Stimulated activated CD8-positive, alpha-beta memory T cell treated with anti-CD3 and anti-CD28 coated beads, Interleukin-4, amount 100 ng/mL, for 1 hour (primary cell): ENCODE data around the gene ARHGAP35.
"Not testable (repeated sequence)": the region's sequence is repeated elsewhere in the genome, so short reads cannot be mapped to it uniquely, and the experiment has no call there.

ENCODE experiments used
- DNase-seq, 2 donors: peaks; one replicate each; pipeline ENCODE4 v3.0.0-alpha.2; 2020; ENCODE audit warnings: low read depth in 2 of 2, low spot score in 1 of 2

The ARHGAP35 gene

DNA sequence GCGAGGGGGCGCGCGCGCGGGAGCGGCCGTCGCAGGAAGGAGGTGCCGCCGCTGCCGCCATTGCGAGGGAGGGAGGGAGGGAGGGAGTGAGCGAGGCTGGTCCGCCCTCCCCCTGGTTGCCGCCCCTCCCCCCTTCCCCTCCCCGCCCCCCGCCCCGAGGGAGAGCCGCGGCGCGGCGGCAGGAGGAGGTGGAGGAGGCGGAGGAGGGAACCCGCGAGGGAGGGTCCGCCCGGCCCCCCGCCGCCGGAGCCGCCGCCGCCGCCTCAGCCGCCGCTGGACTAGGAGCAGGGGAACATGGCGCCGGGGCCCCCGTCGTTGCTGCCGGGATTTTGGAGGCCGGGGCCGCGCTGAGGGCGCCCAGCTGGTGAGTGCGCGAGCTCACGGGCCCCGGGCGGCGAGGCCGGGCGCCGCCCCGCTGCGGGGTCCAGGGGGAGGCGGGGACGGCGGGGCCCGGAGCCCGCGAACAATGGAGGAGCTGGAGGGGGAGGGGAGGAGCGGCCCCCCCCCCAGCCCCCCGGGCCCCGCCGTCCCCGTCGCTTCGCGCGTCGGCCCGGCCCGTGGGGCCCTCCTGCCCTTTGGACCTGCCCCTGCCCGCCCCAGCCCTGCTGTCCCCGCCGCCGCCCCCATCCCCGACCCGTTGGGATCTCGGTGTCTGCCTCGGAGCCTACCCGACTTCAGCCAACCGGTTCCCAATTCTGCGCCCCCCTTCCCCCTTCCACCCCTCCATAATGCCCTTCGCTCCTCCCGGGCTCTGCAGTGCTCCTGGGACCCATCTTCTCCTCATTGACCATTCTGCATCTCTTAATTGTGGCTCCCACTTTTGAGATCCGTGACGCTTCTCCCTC, at the start of gene ARHGAP35:
Gene ARHGAP35, plus strand, starts transcription at position 152 of the 845 bp plus-strand sequence. CDS start 57,679 bp downstream, outside the sequence.
- DNase-seq = no peak

DNA sequence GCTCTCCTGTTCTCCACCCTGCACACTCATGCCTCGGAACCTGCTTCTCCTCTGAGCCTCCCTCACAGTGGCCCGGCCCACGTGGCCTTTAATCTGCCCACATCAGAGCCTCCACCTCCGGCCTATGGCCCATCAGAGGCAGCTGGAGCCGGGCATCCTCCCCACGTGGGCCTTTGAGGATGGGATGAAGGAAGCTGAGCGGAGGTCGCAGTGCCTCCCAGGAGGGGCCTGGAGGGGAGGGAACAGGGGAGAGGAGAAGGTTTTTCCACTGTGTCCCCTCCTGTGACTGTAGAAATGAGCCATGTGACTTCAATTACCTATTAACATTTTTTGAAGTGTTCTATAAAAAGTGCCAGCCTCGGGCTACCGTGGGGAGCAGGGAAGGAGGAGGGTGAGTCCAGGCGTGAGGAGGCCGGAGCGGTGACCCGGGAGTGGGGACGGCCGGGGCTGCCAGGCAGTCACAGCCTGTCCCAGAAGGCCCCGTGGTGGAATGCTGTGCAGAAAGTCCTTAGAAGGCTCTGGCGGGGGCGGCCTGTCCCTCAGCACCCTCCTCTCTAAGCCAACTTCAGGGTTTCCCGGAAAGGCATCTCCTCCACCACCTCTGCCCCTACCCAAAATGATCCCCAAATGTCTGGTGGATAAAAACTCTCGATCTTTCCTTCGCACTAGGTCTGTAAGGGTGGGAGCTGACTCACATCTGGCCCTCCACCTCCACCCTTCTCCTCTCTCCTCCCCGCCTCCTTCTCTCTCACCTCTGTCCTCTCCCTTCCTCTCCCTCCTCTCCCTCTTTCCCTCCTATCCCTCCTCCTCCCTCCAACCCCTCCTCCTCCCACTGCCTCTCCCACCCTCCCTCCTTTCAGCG, 47.6 kb upstream of the ARHGAP35 start:
- no peak for DNase-seq

DNA sequence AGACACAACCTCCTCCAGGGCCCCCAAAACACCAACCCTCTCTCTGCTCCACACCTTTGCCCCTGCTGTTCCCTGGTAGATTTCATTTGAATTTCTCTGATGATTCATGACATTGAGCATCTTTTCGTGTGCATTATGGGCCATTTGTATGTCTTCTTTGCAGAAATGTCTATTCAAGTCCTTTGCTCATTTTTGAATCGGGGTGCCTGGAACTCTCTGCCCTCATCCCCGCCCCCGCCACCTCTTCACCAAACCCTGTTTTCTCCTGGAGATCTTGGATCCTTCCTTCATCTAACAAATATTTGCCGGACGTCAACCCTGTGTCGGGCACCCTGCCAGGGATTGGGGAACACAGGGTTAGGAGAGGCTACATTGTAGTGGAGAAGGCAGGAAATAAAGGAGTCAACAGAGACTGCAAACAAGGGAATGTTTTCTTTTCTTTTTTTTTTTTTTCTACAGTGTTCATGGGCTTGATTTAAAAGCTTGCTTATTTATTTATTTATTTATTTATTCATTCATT, 46.9 kb upstream of the ARHGAP35 start:
- no peak for DNase-seq

DNA sequence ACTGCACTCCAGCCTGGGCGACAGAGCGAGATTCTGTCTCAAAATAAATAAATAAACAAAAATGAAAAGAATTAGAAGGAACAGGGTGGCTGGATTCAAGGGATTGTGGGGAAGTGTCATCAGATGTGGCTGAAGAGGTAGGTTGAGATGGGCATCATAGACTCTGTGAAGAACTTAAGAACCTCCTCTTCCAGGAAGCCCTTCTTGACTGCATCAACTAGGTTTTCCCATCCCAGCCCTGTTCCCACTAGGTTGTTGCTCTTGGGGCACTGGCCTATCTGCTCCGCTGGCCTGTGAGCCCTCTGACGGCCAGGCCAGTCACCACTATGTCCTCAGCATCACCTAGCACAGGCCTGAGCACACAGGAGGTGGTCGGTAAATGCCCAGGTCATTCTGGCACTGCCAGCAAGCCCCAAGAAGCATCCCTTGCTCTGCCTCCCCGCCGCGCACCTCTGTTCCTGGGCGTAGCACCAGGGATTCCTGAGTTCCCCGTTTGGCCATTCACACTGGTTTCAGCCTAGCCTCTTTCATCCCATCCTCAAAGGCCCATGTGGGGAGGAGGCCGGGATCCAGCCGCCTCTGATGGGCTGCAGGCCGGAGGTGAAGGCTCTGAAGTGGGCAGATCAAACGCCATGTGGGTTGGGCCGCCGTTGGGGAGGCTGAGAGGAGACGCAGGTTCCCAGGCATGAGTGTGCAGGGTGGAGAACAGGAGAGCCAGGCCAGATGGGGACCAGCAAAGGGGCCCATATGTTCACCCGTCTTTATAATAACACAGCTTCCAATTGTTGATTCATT, 44.8 kb upstream of the ARHGAP35 start:
- no peak for DNase-seq

DNA sequence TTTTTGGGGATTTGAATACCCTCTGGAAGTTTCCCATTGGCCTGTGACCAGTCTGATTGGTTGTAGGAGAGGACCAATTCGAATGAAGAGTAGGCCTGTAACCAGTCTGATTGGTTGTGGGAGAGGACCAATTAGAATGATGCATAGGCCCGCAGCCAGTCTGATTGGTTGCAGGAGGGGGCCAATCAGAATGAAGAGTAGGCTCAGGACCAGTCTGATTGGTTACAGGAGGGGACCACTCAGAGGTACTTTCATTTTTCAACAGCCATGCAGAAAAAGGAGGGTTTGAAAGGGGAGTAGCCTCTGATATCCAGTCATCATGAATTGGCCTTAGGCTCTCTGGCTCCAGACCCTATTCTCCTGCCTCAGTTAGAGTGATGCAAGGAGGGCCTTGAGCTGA, 42.0 kb upstream of the ARHGAP35 start:
- DNase-seq = no peak

DNA sequence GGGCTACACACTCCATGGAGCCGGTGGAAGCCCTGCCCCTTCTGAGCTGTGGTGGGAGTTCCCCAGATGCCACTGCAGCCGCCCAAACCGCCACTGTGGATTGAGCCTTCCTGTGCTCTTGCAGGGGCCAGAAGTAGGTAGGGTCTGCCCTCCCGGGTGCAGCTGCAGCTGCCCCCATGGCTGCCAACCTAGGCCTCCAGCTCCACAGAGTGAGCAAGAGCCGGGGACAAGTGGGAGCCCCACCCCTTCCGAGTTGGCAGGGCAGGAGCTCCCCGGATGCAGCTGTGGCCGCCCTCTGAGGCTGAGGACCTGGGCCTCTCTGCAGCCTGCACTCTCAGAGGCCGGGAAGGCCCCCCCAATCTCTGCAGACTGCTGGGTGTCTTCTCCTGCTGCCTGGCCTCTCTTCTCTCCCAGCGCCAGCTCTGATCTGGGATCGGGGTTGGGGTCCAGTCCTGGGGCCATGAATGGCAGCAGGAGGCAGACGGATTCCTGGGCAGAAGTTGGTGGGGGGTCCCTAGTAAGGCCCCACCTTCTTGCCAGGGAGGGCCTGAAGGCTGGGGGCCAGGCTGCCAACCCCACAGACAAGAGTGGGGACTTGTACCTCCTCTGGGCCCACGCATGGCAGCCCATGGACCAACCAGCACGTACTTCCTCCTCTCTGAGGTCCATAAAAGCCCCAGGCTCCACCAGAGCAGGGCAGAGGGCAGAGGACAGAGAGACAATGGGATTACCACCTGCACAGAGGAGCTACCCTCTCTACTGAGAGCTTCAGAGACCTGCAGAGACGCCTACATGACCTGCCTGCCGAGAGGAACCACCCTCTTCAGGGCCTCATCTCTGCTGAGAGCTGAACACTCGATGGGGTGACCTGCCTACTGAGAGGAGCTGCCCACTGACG, 39.0 kb upstream of the ARHGAP35 start:
- DNase-seq = peak; percentile 21 to 31

DNA sequence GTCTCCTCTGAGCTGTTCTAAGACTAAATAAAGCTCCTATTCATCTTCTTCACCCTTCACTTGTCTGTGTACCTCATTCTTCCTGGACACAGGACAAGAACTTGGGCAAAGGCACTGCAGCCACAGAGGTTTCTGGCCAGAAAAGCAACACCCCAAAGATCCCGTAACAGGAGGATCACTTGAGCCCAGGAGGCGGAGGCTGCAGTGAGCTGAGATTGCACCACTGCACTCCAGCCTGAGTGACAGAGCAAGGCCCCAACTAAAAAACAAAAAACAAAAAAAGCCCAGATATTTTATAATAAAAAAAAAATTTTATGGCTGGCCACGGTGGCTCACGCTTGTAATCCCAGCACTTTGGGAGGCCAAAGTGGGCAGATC, 38.4 kb upstream of the ARHGAP35 start:
- not testable (repeated sequence) for DNase-seq

DNA sequence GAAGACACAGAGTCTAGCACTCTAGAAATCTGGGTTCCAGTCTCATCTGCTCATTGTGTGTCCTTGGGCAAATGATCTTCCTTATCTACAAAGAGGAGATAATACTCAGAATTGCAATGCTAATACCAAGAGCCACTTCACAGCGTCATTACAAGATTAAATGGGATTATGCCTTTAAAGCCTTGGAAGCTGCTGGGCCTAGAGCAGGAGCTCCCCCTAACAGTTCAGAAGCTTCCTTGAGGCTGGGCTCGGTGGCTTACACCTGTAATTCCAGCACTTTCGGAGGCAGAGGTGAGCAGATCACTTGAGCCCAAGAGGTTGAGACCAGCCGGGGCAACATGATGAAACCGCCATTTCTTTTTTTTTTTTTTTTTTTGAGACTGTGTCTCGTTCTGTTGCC, 37.7 kb upstream of the ARHGAP35 start:
- no peak for DNase-seq

DNA sequence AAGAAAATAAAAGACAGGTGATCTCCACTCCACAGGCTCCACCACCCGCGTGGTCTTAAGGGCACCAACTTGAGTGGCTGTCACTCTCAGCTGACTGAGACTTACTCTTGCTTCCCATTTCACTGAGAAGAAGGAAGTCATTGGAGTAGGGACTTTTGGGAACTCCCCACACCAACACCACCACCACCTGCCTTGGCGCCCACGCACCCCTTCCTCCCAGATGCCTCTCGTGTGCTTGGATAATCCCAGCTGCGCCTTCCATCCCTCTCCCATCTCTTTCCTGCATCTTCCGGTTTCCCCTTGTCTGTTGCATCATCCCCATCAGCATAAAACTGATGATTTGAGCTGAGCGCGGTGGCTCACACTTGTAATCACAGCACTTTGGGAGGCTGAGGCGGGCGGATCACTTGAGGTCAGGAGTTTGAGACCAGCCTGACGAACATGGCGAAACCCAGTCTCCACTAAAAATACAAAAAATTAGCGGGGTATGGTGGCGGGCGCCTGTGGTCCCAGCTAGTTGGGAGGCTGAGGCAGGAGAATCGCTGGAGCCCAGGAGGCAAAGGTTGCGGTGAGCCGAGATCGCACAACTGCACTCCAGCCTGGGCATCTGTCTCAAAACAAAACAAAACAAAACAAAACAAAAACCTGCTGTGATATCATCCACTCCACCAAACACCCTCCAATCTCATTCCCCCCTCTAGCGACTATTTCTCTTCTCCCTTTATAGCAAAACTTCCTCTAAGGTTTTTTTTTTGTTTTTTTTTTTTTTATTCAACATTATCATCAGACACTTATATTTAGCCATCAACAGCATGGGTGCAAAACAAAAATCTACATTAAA, 35.7 kb upstream of the ARHGAP35 start:
- DNase-seq = no peak

DNA sequence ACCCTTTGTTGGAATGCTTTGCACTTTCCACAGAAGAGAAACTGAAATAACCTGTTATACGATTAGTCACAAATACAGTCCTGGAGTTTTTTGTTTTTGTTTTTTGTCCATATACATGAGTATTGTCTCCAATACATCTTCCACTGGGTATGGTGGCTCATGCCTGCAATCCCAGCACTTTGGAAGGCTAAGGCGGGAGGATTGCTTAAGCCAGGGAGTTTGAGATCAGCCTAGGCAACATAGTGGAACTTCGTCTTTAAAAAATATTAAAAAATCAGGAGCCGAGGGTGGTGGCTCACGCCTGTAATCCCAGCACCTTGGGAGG, 35.1 kb upstream of the ARHGAP35 start:
- DNase-seq = no peak

DNA sequence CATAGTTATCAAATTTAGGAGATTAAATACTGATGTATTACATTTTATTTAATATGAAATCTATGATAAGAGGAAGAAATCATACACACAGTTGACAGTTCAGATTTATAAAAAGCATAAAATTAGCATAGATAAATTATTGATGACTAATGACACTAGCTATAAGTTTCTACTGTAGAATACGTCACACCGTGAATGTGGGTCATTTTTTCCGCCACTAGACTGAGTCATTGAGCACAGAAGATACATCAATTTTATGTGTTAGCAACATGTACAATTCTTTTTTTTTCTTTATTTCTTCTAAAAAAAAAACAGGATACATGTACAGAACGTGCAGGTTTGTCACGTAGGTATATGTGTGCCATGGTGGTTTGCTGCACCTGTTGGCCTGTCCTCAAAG, 32.3 kb upstream of the ARHGAP35 start:
- DNase-seq = no peak

DNA sequence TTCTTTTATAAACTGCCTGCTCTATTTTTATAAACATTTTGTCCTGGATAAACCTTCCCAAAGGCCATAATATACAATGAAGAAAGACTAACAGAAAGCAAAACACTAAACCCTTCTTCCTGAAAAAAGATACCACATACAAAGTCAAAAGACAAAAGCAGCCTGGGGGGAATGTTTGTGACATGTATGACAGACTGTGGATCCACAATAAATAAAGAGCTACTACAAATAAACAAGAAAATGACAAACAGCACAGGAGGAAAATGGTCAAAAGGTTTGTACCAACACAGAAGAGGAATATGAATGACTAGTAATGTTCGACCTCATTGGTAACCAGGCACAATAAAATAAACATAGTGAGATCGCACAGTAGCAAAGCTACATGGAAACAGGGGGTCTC, 29.9 kb upstream of the ARHGAP35 start:
- no peak for DNase-seq

DNA sequence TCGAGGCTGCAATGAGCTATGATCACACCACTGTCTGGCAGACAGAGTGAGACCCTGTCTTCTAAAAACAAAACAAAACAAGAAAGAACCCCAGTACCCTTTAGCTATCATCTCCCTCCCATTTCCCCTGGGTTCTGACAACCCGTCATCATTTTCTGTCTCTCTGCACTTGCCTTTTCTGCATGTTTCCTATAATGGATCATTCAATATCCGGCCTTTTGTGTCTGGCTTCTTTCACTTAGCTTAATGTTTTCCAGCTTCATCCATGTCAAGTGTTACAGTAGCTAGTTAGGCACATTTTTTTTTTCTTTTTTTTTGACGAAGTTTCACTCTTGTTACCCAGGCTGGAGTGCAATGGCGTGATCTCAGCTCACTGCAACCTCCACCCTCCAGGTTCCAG, 26.7 kb upstream of the ARHGAP35 start:
- no peak for DNase-seq

DNA sequence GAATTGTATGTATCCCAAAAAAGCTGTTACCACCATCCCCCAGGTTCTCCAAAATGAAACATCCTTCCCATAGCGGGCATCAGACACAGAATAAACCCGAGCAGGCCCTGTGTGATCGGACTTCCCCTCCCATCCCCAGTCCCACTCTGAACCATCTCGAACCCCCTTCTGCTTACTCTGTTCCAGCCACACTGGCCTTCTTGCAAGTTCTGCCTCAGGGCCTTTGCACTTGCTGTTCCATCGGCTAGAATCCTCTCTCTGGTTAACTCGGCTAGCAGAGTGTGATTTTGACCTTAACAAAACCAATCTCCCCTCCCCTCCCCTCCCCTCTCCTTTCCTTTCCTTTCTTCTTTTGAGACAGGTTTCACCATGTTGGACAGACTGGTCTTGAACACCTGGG, 25.8 kb upstream of the ARHGAP35 start:
- DNase-seq = no peak

DNA sequence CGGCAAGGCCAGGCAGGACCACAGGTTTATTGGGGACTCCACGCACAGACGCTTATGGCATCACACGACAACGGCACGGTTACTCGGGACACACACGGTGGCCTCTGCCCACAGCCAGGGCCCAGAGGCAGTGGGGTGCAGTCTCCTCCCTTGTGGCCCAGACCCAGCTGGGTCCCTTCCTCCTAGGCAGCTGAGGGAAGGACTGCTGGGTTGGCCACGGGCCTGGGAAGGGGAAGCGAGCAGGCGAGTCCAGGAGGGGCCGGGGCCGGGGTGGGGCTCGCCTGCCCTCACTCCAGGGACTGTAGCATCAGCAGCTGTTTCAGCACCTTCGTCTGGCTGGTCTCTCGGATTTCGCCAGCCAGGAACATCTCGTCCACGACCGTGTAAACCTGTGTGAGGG, 22.6 kb upstream of the ARHGAP35 start:
- no peak for DNase-seq

DNA sequence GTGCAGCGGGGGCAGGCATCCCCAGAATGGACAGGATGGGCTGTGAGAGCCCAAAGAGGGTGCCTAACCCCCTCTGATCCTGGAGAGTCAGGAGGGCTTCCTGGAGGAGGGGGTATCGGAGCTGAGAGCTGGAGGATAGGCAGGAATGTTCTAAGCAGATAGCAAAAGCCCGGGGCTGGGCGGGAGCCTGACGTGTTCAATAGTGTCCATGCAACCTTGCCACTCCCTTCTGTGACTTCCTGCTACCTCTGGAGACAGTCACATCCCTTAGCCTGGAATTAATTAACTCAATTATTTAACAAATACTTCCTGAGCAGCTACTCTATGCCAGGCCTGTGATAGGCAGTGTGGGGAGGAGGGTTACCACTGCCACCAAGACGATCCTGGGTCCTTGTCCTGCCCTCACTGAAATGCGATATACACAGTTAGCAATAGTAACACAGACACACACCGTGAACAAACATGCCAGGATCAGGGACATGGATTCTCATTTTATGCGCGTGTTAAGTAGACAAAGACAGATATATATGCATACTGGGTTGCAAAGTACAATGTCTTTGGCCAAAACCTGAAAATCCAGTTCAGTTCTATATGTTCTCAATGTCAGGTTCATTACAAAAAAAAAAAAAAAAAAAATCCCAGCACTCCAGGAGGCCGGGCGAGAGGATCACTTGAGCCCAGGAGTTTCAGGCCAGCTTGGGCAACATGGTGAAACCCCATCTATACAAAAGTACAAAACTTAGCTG, 20.9 kb upstream of the ARHGAP35 start:
- DNase-seq = no peak

DNA sequence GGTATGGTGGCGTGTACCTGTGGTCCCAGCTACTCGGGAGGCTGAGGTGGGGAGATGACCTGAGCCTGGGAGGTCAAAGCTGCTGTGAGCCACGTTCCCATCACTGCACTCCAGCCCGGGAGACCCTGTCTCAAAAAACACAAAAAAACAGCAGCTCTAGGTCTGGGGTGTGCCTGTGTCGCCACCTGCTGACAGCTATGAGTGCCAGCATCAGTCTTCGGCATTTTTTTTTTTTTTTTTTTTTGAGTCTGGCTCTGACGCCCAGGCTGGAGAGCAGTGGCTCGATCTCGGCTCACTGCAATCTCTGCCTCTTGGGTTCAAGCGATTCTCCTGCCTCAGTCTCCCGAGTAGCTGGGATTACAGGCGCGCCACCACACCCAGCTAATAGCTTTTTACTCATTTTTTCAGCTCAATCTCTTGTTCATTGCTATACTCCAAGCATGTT, 20.3 kb upstream of the ARHGAP35 start:
- DNase-seq = no peak

DNA sequence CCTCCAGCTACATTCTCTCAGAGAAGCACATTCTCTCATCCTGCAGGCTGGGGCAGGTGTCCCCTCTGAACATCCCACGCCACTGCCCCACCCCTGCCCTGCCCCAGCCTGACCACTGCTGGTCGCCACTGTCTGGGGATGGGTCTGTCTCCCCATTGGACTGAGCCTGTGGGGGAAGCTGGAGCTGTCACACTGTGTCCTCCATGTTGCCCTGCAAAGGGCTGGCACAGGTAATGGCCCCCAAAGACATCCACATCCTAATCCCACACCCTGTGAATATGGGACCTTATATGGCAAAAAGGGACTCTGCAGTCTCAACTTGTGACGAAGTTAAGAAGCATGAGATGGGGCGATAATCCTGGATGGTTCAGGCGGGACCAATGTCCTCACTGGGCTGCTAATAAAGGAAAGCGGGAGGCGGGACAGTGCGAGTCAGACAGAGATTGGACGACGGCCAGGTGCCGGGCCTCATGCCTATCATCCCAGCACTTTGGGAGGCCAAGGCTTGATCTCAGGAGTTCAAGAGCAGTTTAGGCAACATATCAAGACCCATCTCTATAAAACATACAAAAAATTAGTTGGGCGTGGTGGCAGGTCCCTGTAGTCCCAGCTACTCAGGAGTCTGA, 19.2 kb upstream of the ARHGAP35 start:
- DNase-seq = no peak
